Raji (cell line): Measurements from ENCODE around the gene ABCD1.

Experiments used
- POLR2A ChIP-seq: IDR thresholded peaks from 2 replicates; pipeline ENCODE4 v1.6.1; 2011; ENCODE audit warnings: low read depth, low read length, control low read depth; ENCODE audit not compliant: insufficient read depth

The ABCD1 gene

GRCh38 chrX:153692611-153693156 lies 32.0 kb upstream of the ABCD1 start:
- no peak for TF ChIP-seq POLR2A

DNA sequence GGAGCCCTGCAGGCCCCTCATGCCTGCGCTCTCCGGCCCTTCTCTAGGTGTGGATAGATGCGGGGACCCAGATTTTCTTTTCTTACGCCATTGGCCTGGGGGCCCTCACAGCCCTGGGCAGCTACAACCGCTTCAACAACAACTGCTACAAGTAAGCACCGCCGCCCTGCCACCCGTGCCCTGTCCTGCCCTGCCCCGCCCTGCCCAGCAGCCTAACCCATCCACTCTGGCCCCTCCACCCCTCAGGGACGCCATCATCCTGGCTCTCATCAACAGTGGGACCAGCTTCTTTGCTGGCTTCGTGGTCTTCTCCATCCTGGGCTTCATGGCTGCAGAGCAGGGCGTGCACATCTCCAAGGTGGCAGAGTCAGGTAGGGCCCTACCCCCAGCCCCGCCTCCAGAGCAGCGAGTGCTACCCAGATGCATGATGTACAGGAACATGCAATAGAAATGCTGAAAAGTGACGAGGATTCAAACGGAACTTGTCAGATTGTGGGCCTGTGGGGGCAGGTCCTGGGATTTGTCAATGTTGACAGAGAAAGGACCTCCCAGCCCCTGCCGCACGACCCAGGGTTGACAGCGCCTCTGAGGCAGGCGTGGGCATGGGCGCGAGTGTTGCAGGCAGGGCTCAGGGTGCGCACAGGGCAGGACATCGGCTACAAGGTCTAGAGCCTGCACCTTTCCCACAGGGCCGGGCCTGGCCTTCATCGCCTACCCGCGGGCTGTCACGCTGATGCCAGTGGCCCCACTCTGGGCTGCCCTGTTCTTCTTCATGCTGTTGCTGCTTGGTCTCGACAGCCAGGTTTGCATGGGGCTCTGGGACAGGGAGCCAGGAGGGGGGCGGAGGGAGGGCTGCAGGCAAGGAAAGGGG lies 31.2 kb upstream of the ABCD1 start:
- no peak for TF ChIP-seq POLR2A

DNA sequence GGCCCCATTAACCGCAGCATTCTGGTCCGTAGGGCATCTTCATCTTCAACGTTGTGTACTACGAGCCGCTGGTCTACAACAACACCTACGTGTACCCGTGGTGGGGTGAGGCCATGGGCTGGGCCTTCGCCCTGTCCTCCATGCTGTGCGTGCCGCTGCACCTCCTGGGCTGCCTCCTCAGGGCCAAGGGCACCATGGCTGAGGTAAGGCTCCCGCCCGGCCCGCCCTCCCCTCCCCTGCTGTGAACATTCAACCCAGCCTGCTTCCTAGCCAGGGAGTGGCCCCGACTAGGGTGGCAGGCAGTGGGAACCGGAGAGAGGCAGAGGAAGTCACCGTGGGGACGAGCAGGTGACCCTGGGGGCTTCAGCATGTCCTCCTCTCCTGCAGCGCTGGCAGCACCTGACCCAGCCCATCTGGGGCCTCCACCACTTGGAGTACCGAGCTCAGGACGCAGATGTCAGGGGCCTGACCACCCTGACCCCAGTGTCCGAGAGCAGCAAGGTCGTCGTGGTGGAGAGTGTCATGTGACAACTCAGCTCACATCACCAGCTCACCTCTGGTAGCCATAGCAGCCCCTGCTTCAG lies 29.9 kb upstream of the ABCD1 start:
- no peak for TF ChIP-seq POLR2A

DNA sequence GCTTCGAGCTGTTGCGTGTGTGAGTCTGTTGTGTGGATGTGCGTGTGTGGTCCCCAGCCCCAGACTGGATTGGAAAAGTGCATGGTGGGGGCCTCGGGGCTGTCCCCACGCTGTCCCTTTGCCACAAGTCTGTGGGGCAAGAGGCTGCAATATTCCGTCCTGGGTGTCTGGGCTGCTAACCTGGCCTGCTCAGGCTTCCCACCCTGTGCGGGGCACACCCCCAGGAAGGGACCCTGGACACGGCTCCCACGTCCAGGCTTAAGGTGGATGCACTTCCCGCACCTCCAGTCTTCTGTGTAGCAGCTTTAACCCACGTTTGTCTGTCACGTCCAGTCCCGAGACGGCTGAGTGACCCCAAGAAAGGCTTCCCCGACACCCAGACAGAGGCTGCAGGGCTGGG lies 28.6 kb upstream of the ABCD1 start:
- no peak for TF ChIP-seq POLR2A

DNA sequence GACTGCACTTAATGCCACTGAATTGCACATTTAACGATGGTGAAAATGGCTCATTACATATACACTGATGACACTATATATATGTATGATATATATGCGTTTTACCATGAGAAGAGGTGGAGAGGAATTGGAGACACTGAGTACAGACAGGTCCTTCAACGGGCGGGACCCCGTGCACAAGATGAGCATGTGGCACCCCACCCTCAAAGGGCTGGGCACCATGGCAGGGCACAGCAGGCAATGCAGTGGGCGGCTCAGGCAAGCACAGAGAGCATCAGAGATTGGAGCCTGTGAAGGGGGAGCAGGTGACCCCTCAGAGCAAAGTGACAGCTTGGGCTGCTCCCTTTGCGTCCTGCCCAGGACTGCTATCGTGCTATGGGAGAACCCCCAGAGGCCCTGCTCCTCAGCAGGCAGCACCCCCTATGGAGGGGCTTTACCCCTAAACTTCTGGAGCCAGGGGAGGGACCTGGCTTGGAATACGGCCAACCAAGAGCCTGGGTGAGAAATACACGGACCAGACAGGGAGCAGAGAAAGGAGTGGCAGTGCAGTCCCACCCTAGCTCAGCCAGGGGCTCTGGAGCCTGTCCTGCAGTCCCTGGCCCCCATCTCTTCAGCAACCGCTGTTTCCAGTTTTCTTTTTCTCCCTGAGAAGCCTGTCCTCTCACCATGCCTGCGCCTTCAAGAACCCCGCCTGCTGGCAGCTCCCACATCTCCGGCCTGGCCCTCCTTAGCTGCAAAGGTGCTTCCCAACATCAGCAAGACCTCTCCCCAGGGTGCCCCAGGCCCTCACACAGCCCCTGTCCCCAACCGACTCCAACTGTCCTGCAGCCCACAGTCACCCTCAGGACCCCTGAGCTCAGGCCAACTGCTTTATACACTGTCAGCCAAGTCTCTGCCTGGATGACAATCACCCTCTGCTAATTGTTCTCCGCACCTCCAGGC lies 26.5 kb upstream of the ABCD1 start:
- no peak for TF ChIP-seq POLR2A

GRCh38 chrX:153700376-153700945 lies 24.2 kb upstream of the ABCD1 start:
- no peak for TF ChIP-seq POLR2A

GRCh38 chrX:153700967-153701366 lies 23.7 kb upstream of the ABCD1 start:
- no peak for TF ChIP-seq POLR2A

- no peak for TF ChIP-seq POLR2A
Measured at GRCh38 chrX:153701706-153702105, 22.9 kb upstream of the ABCD1 start.

DNA sequence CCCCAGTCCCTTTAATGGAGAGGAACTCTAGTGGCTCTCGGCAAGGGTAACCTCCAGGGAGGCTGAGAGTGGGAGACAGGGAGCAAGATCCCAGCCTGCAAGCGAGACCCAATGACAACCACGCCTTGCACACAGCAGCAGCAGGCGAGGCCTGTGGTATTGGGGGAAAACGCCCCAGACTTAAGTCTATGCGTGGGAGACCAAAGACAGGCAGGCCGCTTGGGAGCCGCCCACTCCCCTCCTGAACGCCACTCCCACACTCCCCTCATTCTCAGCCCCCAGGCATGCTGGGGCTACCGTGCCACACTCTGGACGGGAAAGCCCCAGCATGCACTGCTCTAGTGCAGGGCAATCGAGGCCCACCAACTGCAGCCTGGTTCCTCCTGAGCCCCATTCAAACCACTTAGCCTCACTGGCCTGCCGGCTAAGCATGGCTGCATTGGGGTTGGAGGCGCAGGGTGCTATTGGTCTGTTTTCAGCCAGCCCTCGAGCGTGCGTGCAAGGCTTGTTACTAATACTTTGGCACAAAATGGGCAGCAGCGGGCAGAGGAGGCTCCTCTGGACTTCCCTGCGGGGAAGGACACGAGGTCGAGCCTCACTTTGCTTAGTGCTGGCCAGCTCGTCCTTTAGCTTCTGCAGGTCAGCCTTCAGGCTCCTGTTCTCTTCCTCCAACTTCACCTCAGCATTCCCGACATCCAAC lies 22.2 kb upstream of the ABCD1 start:
- no peak for TF ChIP-seq POLR2A

DNA sequence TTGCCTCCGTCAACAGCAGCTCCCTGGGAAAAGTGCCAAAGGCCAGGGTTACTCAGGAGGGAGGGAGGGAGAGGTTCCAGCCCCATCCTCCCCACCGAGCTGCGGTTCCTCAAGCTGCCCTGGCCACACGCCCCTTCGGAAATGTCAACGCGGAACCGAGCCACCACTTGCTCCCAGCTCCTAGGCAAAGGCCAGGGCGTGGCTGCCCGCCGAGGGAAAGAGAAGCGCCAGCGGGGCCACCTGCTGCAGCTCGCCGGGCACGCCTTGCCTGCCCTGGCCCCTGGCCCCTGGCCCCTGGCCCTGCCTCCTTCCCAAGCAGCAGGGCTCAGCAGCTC lies 21.7 kb upstream of the ABCD1 start:
- no peak for TF ChIP-seq POLR2A

DNA sequence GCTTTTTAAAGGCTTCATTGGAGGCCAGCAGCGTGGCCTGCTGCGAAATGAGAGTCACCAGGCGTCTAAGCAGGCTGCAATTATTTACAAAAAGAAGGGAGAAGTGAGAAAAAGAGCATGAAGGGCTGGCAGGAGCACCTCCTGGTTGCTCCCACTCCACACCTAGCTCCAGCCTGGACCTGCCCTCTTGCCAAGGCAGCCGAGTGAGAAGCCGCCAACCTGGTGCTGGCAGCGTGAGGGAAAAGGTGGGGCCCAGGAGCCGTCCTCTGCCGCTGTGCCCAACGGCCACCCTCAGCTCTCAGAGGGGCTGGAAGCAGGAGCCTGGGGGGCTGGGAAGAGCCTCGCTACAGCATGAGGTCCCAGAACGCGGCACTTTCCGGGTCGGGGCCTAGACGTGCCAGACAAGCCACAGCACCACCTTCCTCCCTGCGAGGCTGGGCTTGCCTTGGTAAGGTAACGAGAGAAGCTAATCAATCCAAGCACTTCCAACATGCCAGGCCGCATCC lies 20.6 kb upstream of the ABCD1 start:
- no peak for TF ChIP-seq POLR2A

- no peak for TF ChIP-seq POLR2A
Measured at GRCh38 chrX:153706799-153707198, 17.9 kb upstream of the ABCD1 start.

DNA sequence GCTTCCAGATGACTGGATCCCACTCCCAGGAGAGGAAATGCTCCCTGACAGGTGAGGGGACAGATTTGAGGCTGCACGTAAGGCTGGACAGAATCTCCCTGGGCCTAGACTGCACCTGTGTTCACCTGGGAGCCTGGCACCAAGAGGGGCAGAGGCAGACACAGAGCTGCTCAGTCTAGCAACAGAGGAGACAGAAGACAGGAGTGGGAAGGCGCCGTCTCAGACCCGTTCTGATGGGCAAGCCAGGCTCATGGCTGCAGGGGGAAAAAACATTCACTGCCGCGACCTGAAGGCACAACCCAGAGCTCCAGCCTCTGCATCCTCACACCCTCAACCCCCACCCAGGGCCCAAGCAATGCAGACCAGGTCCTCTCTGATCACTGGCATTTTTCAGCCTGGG lies 17.2 kb upstream of the ABCD1 start:
- TF ChIP-seq POLR2A: no peak

DNA sequence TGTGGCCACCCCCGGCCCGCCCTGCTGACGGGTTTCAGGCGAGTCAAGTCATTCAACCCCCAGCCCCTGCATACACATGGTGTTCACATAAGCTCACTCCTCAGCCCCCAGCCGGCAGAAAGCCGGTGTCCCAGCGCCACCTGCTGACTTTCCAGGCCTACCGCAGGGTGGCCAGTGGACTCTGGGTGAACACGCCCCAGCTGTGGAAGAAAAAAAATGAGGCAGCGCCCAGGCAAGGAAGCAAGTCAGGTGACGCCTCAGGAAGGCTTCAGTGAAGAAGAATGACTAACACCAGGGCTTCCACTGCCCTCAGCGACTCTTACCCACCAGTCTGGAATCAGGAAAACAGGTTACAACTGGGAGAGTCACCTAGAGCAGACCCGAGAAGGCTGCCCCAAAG lies 16.2 kb upstream of the ABCD1 start:
- no peak for TF ChIP-seq POLR2A
